OCI-LY1 (cell line): ENCODE results near the gene ZBTB7C.

Source experiments
- H2AFZ ChIP-seq: fragments of 200-600 bp; sonication (generic), shearing (Covaris generic); 2 replicates; pipeline ENCODE4 v1.6.0; 2014; ENCODE audit warnings: antibody characterized with exemption, mild to moderate bottlenecking, low read length
- H3F3A ChIP-seq: fragments of 200-600 bp; sonication (generic), shearing (Covaris generic); 2 replicates; pipeline ENCODE4 v1.6.0; 2014; ENCODE audit warnings: mild to moderate bottlenecking, antibody characterized with exemption, low read length, moderate library complexity; ENCODE audit not compliant: insufficient read depth
- H3K27ac ChIP-seq: fragments of 200-600 bp; sonication (generic); 2 replicates; pipeline ENCODE4 v1.5.1; 2014; ENCODE audit warnings: low read length, mixed run types, mild to moderate bottlenecking, low read depth; ENCODE audit not compliant: poor library complexity, severe bottlenecking
- H3K27me3 ChIP-seq: fragments of 200-600 bp; sonication (generic); 2 replicates; pipeline ENCODE4 v1.6.0; 2014; ENCODE audit warnings: antibody characterized with exemption, mild to moderate bottlenecking, low read length, moderate library complexity; ENCODE audit not compliant: insufficient read depth
- H3K36me3 ChIP-seq: fragments of 200-600 bp; sonication (generic); 2 replicates; pipeline ENCODE4 v1.6.1; 2014; ENCODE audit warnings: mild to moderate bottlenecking, antibody characterized with exemption, low read length, moderate library complexity, mixed read lengths; ENCODE audit not compliant: insufficient read depth
- H3K4me1 ChIP-seq: fragments of 200-600 bp; sonication (generic); 2 replicates; pipeline ENCODE4 v1.5.1; 2014; ENCODE audit warnings: mild to moderate bottlenecking, low read length, moderate library complexity; ENCODE audit not compliant: insufficient read depth, severe bottlenecking
- H3K4me2 ChIP-seq: fragments of 200-600 bp; sonication (generic), shearing (Covaris generic); 2 replicates; pipeline ENCODE4 v1.6.1; 2014; ENCODE audit warnings: low read length
- H3K4me3 ChIP-seq: fragments of 200-600 bp; sonication (generic); 2 replicates; pipeline ENCODE4 v1.5.1; 2014; ENCODE audit warnings: low read length, low read depth, mild to moderate bottlenecking, mixed read lengths; ENCODE audit not compliant: poor library complexity, severe bottlenecking
- H3K79me2 ChIP-seq: fragments of 200-600 bp; shearing (Covaris generic); 2 replicates; pipeline ENCODE4 v1.6.1; 2016; ENCODE audit warnings: mixed run types, low read length, mixed read lengths; ENCODE audit not compliant: insufficient read depth
- H3K9ac ChIP-seq: fragments of 200-600 bp; sonication (generic), shearing (Covaris generic); 2 replicates; pipeline ENCODE4 v1.6.1; 2014; ENCODE audit warnings: mild to moderate bottlenecking, low read length, mixed read lengths
- H3K9me2 ChIP-seq: fragments of 200-600 bp; sonication (generic), shearing (Covaris generic); 2 replicates; pipeline ENCODE4 v1.6.1; 2014; ENCODE audit warnings: low read depth, mild to moderate bottlenecking, low read length, mixed read lengths
- H3K9me3 ChIP-seq: fragments of 200-600 bp; shearing (Covaris generic); 2 replicates; pipeline ENCODE4 v1.6.1; 2014; ENCODE audit warnings: low read length, mixed read lengths
- H4K20me1 ChIP-seq: fragments of 200-600 bp; sonication (generic), shearing (Covaris generic); 2 replicates; pipeline ENCODE4 v1.6.0; 2016; ENCODE audit warnings: mild to moderate bottlenecking, low read length; ENCODE audit not compliant: insufficient read depth
- EZH2 ChIP-seq: fragments of 200-600 bp; sonication (generic), shearing (Covaris generic); IDR thresholded peaks from 2 replicates; pipeline ENCODE4 v1.8.0; 2017; ENCODE audit warnings: borderline replicate concordance, mixed run types, mild to moderate bottlenecking, antibody characterized with exemption, low read length, moderate library complexity, mixed read lengths
- TF ChIP-seq, protein P1 (sequence below): fragments of 200-600 bp; sonication (generic), shearing (Covaris generic); IDR thresholded peaks from 2 replicates; pipeline ENCODE4 v1.5.1; 2017; ENCODE audit warnings: mild to moderate bottlenecking, antibody characterized with exemption, low read length, moderate library complexity, mixed read lengths

The ZBTB7C gene

DNA sequence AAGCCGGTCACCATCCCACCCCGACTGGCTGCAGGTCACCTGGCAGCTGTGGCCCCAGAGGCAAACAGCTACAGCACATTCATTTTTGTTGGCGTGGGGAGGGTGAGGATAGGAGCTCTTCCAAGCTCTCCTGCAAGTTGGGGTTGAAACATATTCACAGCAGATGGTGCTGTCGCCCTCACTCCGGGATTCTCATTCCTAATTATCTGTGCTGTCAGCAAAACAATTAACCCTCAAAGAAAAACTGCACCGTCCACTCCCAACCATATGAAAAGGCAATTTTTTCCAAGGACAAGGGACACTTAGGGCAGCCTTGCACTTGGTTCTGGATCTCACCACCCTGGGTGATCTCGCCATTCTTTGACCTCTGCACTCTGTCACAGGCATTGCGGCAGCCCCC lies 68.6 kb downstream of the ZBTB7C start:
- no peaks in the 10 kb centered on the region for H3F3A ChIP-seq
- no peak overlapping the region for H3K4me2 ChIP-seq
- H3K9me2 ChIP-seq, result no peaks in the 10 kb centered on the region
- no peaks in the 10 kb centered on the region for H3K36me3 ChIP-seq
- H3K4me3 ChIP-seq, result no peak overlapping the region
- no peak overlapping the region for H2AFZ ChIP-seq
- no peaks in the 10 kb centered on the region for H3K4me1 ChIP-seq
- H3K9ac ChIP-seq, result no peak overlapping the region
- H3K9me3 ChIP-seq, result no peaks in the 10 kb centered on the region
- no peaks in the 10 kb centered on the region for H3K27me3 ChIP-seq
- H3K79me2 ChIP-seq, result no peaks in the 10 kb centered on the region
- no peak overlapping the region for H3K27ac ChIP-seq
- TF ChIP-seq EZH2, result no peak
- TF ChIP-seq, protein P1, sequence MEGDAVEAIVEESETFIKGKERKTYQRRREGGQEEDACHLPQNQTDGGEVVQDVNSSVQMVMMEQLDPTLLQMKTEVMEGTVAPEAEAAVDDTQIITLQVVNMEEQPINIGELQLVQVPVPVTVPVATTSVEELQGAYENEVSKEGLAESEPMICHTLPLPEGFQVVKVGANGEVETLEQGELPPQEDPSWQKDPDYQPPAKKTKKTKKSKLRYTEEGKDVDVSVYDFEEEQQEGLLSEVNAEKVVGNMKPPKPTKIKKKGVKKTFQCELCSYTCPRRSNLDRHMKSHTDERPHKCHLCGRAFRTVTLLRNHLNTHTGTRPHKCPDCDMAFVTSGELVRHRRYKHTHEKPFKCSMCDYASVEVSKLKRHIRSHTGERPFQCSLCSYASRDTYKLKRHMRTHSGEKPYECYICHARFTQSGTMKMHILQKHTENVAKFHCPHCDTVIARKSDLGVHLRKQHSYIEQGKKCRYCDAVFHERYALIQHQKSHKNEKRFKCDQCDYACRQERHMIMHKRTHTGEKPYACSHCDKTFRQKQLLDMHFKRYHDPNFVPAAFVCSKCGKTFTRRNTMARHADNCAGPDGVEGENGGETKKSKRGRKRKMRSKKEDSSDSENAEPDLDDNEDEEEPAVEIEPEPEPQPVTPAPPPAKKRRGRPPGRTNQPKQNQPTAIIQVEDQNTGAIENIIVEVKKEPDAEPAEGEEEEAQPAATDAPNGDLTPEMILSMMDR, result no peak
- H4K20me1 ChIP-seq, result no peaks in the 10 kb centered on the region

DNA sequence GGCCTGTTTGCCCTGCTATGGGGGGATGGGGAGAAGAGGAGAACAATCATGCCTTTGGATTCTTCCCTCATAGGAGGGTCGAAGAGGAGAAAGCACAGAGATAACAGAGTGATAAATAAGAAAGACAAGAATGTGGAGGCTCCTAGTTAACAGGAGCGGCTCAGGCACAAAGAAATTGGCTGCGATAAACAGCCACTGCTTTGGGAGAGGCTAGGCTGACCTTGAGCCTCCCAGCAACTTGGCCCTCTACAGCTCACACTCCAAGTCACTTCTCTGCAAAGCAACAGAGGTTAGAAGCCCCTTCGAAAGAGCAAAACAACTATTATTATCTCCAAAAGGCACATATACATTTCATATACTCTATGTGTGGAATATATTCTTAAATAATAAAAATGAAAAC lies 69.5 kb downstream of the ZBTB7C start:
- Histone ChIP-seq H3K36me3 (no peaks in the 10 kb centered on the region), H3K4me2 (no peak overlapping the region), H3K4me3 (no peak overlapping the region), H3K9me3 (no peaks in the 10 kb centered on the region), H3K27me3 (no peaks in the 10 kb centered on the region), H3K9ac (no peak overlapping the region), H3K79me2 (no peaks in the 10 kb centered on the region), H4K20me1 (no peaks in the 10 kb centered on the region), H3K9me2 (no peaks in the 10 kb centered on the region), H3K27ac (no peak overlapping the region), H3F3A (no peaks in the 10 kb centered on the region), H2AFZ (no peak overlapping the region), H3K4me1 (no peaks in the 10 kb centered on the region)
- TF ChIP-seq, protein P1, result no peak
- TF ChIP-seq EZH2, result no peak

DNA sequence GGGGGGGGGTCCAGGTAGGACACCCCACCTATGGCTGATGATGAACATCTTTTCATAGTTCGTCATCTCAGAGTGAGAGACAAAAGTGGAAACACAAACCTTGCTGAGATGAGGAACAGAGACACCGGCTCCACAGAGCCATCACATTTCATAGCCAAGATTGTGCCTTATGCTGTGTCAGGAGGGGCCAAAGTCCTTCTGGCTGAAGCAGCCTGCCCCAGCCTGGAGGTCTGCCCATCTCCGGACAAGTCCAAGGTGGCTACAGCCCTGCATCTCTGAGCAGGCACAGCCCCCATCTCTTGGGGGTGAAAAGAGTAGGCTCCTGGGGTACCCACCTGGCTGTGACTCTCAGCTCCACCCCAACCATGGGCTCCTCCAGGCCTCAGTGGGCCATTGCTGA lies 70.3 kb downstream of the ZBTB7C start:
- Histone ChIP-seq H2AFZ (no peak overlapping the region), H3K4me2 (no peak overlapping the region), H3K36me3 (no peaks in the 10 kb centered on the region), H3K27ac (no peak overlapping the region), H3K4me3 (no peak overlapping the region), H3K27me3 (no peaks in the 10 kb centered on the region), H3K9me3 (no peaks in the 10 kb centered on the region), H3K4me1 (no peaks in the 10 kb centered on the region), H3K9me2 (no peaks in the 10 kb centered on the region), H3F3A (no peaks in the 10 kb centered on the region), H3K79me2 (no peaks in the 10 kb centered on the region), H3K9ac (no peak overlapping the region), H4K20me1 (no peaks in the 10 kb centered on the region)
- TF ChIP-seq, protein P1, result no peak
- no peak for TF ChIP-seq EZH2
